IMR-90 (cell line): ENCODE measurements around the gene KCNQ1. TPM values are rescaled to one million over a fixed set of nuclear protein-coding genes. Genes with fewer than 3 reads are reported as not detected.

Source experiments
- ATAC-seq: fragments of 200-7000 bp; cut with Tn5 transposase; 2 replicates; pipeline ENCODE4 v1.9.1; 2020; ENCODE audit warnings: low read depth, mild to moderate bottlenecking, moderate library complexity
- BruUV-seq: library from RNA; stranded (reverse); fragments of 400-500 nt; replicated peaks from 2 replicates; lab custom pipeline; 2021; lab: Mats Ljungman, UMichigan
- CTCF ChIA-PET: fragments of 300-600 bp; formaldehyde crosslinking; extraction: SDS; loops from one replicate; lab custom pipeline; 2021; ENCODE audit warnings: antibody characterized with exemption; lab: Yijun Ruan, JAX
- POLR2A ChIA-PET: fragments of 300-600 bp; sonication (Branson Sonifier 250); formaldehyde crosslinking; loops from one replicate; lab custom pipeline; 2022; ENCODE audit warnings: antibody characterized with exemption; ENCODE audit not compliant: unreplicated experiment; lab: Charles Lee
- DNase-seq: peaks from one replicate; pipeline ENCODE4 v3.0.0; 2013
- H2AFZ ChIP-seq: replicated peaks from 2 replicates; pipeline ENCODE3; 2013; ENCODE audit warnings: low read length, mild to moderate bottlenecking; ENCODE audit not compliant: poor library complexity
- H2AK5ac ChIP-seq: 2 replicates; pipeline ENCODE4 v1.6.1; 2013; ENCODE audit warnings: low read depth, low read length, inconsistent platforms
- H2AK9ac ChIP-seq: replicated peaks from 2 replicates; pipeline ENCODE3; 2013; ENCODE audit warnings: mild to moderate bottlenecking, low read depth, low read length, moderate library complexity; ENCODE audit not compliant: poor library complexity
- H2BK120ac ChIP-seq: 2 replicates; pipeline ENCODE4 v1.6.1; 2013; ENCODE audit warnings: low read depth, low read length, inconsistent platforms
- H2BK15ac ChIP-seq: 3 replicates; pipeline ENCODE4 v1.6.1; 2013; ENCODE audit warnings: low read depth, low read length, inconsistent platforms
- H2BK20ac ChIP-seq: 2 replicates; pipeline ENCODE4 v1.6.1; 2013; ENCODE audit warnings: low read depth, mild to moderate bottlenecking, inconsistent platforms, low read length, moderate library complexity
- H2BK5ac ChIP-seq: 2 replicates; pipeline ENCODE4 v1.6.1; 2013; ENCODE audit warnings: mild to moderate bottlenecking, low read depth, low read length, inconsistent platforms; ENCODE audit not compliant: poor library complexity, severe bottlenecking
- H3K14ac ChIP-seq: replicated peaks from 2 replicates; pipeline ENCODE4 v1.6.1; 2013; ENCODE audit warnings: low read depth, low read length, inconsistent platforms
- H3K18ac ChIP-seq: 2 replicates; pipeline ENCODE4 v1.6.1; 2013; ENCODE audit warnings: low read depth, low read length, control low read depth
- H3K23ac ChIP-seq: 2 replicates; pipeline ENCODE4 v1.6.1; 2013; ENCODE audit warnings: low read depth, low read length, inconsistent platforms
- H3K27ac ChIP-seq: 2 replicates; pipeline ENCODE4 v1.5.1; 2013; ENCODE audit warnings: mild to moderate bottlenecking, control low read depth, low read length; ENCODE audit not compliant: insufficient read depth
- H3K27me3 ChIP-seq: 2 replicates; pipeline ENCODE4 v1.6.1; 2013; ENCODE audit warnings: low read length; ENCODE audit not compliant: control insufficient read depth, insufficient read depth
- H3K36me3 ChIP-seq: 2 replicates; pipeline ENCODE4 v1.6.1; 2013; ENCODE audit warnings: low read length, mixed read lengths; ENCODE audit not compliant: control insufficient read depth, insufficient read depth
- H3K4ac ChIP-seq: 2 replicates; pipeline ENCODE4 v1.6.1; 2013; ENCODE audit warnings: low read depth, low read length, inconsistent platforms
- H3K4me1 ChIP-seq: 2 replicates; pipeline ENCODE4 v1.6.1; 2013; ENCODE audit warnings: low read length, mixed read lengths; ENCODE audit not compliant: control insufficient read depth, insufficient read depth
- H3K4me2 ChIP-seq: 2 replicates; pipeline ENCODE4 v1.6.1; 2013; ENCODE audit warnings: low read depth, mild to moderate bottlenecking, control low read depth, low read length, moderate library complexity
- H3K4me3 ChIP-seq: 2 replicates; pipeline ENCODE4 v1.5.1; 2013; ENCODE audit warnings: low read depth, mild to moderate bottlenecking, control low read depth, low read length, moderate library complexity; ENCODE audit not compliant: insufficient read depth
- H3K56ac ChIP-seq: 2 replicates; pipeline ENCODE4 v1.6.1; 2013; ENCODE audit warnings: low read length, inconsistent platforms; ENCODE audit not compliant: insufficient read depth; ENCODE audit errors: extremely low read depth
- H3K79me1 ChIP-seq, 2 experiments: 2 replicates each; pipeline ENCODE4 v1.6.1; 2013; ENCODE audit warnings: low read length in 2 of 2, inconsistent platforms in 1 of 2, low read depth in 1 of 2
- H3K9ac ChIP-seq: 2 replicates; pipeline ENCODE4 v1.6.1; 2013; ENCODE audit warnings: low read depth, low read length, control low read depth
- H3K9me1 ChIP-seq: 2 replicates; pipeline ENCODE4 v1.6.1; 2013; ENCODE audit warnings: low read length, inconsistent platforms; ENCODE audit not compliant: insufficient read depth
- H3K9me3 ChIP-seq: 2 replicates; pipeline ENCODE4 v1.6.1; 2013; ENCODE audit warnings: low read length; ENCODE audit not compliant: control insufficient read depth, insufficient read depth
- H4K20me1 ChIP-seq: 2 replicates; pipeline ENCODE4 v1.6.1; 2013; ENCODE audit warnings: low read length, inconsistent platforms; ENCODE audit not compliant: insufficient read depth
- H4K5ac ChIP-seq: 2 replicates; pipeline ENCODE4 v1.6.1; 2013; ENCODE audit warnings: mild to moderate bottlenecking, low read depth, low read length, control low read depth
- H4K8ac ChIP-seq, 2 experiments: 2 replicates each; pipeline ENCODE4 v1.6.1; 2013; ENCODE audit warnings: low read depth in 2 of 2, low read length in 2 of 2, control low read depth in 1 of 2, inconsistent platforms in 1 of 2
- H4K91ac ChIP-seq: 2 replicates; pipeline ENCODE4 v1.6.1; 2013; ENCODE audit warnings: low read depth, low read length, inconsistent platforms; ENCODE audit not compliant: insufficient read depth
- BHLHE40 ChIP-seq: fragments of 150-350 bp; IDR thresholded peaks from 2 replicates; pipeline ENCODE4 v1.6.1; 2016; ENCODE audit warnings: mild to moderate bottlenecking, low read depth, low read length
- CTCF ChIP-seq: conservative IDR thresholded peaks from 2 replicates; pipeline ENCODE4 v1.5.1; 2012; ENCODE audit warnings: mild to moderate bottlenecking, low read depth, low read length, improper control_type of control experiment
- FOS ChIP-seq: fragments of 150-350 bp; IDR thresholded peaks from 2 replicates; pipeline ENCODE4 v1.6.1; 2016; ENCODE audit warnings: low read depth, low read length
- MAFK ChIP-seq: IDR thresholded peaks from 2 replicates; pipeline ENCODE4 v1.6.1; 2012; ENCODE audit warnings: low read depth, low read length, improper control_type of control experiment
- RAD21 ChIP-seq: IDR thresholded peaks from 2 replicates; pipeline ENCODE4 v1.6.1; 2012; ENCODE audit warnings: low read length, improper control_type of control experiment
- RFX5 ChIP-seq: IDR thresholded peaks from 2 replicates; pipeline ENCODE4 v1.8.0; 2012; ENCODE audit warnings: low read depth, mild to moderate bottlenecking, low read length, moderate library complexity
- WGBS, 2 experiments: methylation state at CpG; one replicate each; pipeline versions ENCODE4 v1.1.5 to v1.1.7; 2013; ENCODE audit warnings: missing lambda C conversion rate in 2 of 2; ENCODE audit not compliant: insufficient read length in 1 of 2; ENCODE audit errors: extremely low coverage in 2 of 2; 5-methylcytosine and 5-hydroxymethylcytosine counted together
- dilution Hi-C: fragments of 300-500 bp; cut with HindIII; formaldehyde crosslinking; loops from one replicate; pipeline ENCODE4 v1.14.3; 2018; ENCODE audit warnings: low sequenced_read_pairs; ENCODE audit not compliant: unreplicated experiment
- in situ Hi-C: fragments of 300-500 bp; cut with MboI; formaldehyde crosslinking; loops from 3 replicates; pipeline ENCODE4 v1.14.3; 2019; ENCODE audit warnings: low sequenced_read_pairs, inconsistent platforms, mixed read lengths
- intact Hi-C: fragments of 100-400 bp; cut with micrococcal nuclease; formaldehyde crosslinking; loops from 2 replicates; pipeline ENCODE4 v1.10.0; 2022
- polyA plus RNA-seq, 3 experiments: library from polyadenylated mRNA; depleted of rRNA; stranded (reverse); fragments of >200 nt; gene quantifications; 2 replicates each; pipeline ENCODE4 v1.2.3, GENCODE V29; 2012; ENCODE audit warnings: low replicate concordance in 1 of 3
- total RNA-seq: library from RNA; depleted of rRNA; stranded (reverse); fragments of >200 nt; gene quantifications from 2 replicates; pipeline ENCODE4 v1.2.3, GENCODE V29; 2012

The KCNQ1 gene
- total and polyA plus RNA-seq, 2 of the 4 experiments (the other 2 are of a cell fraction): 0.07 TPM; not detected in 1

- no peak overlapping the region for H3K27ac ChIP-seq
- no peak overlapping the region for H2AK5ac ChIP-seq
- TF ChIP-seq BHLHE40 (no peak), FOS (no peak), RFX5 (no peak), MAFK (no peak), RAD21 (no peak), CTCF (no peak)
- H4K8ac ChIP-seq: no peak overlapping the region
- no peaks in the 10 kb centered on the region for H4K20me1 ChIP-seq
- no peak overlapping the region for H3K14ac ChIP-seq
- in situ Hi-C loops: no loop called here
- no peak overlapping the region for H4K5ac ChIP-seq
- H3K4me1 ChIP-seq: no peaks in the 10 kb centered on the region
- H3K56ac ChIP-seq: no peak overlapping the region
- H2AK9ac ChIP-seq: no peak overlapping the region
- H3K27me3 ChIP-seq: peaks cover 36% of the 10 kb centered on the region
- dilution Hi-C loops: no loop called here
- H2BK20ac ChIP-seq: no peak overlapping the region
- H3K9ac ChIP-seq: no peak overlapping the region
- H3K4me3 ChIP-seq: no peak overlapping the region
- no peaks in the 10 kb centered on the region for H3K9me3 ChIP-seq
- POLR2A ChIA-PET: no interaction called here
- no peak overlapping the region for H3K4ac ChIP-seq
- H3K23ac ChIP-seq: no peak overlapping the region
- no peaks in the 10 kb centered on the region for H3K36me3 ChIP-seq
- no peaks in the 10 kb centered on the region for H3K79me1 ChIP-seq
- no peak overlapping the region for H2BK5ac ChIP-seq
- DNase-seq (no peak), ATAC-seq (no peak)
- no CpG with 5 or more reads among the region's 7 CpGs for WGBS, 2 experiments
- no peak overlapping the region for H2BK15ac ChIP-seq
- no peak overlapping the region for H3K4me2 ChIP-seq
- no TSS peak for BruUV-seq
- no peak overlapping the region for H4K91ac ChIP-seq
- no peak overlapping the region for H3K18ac ChIP-seq
- no peak overlapping the region for H2AFZ ChIP-seq
- CTCF ChIA-PET: no interaction called here
- H2BK120ac ChIP-seq: no peak overlapping the region
- intact Hi-C loops: no loop called here
- H3K9me1 ChIP-seq: no peaks in the 10 kb centered on the region
These were observed 75.9 kb downstream of the KCNQ1 start for GRCh38 chr11:2520736-2521035.
